ENCODE measurements around the gene SETDB2. TPM values are rescaled to one million over a fixed set of nuclear protein-coding genes. Genes with fewer than 3 reads are reported as not detected.

SETDB2 gene
- total RNA-seq, 1 experiment from 2014 or later: 7.3 TPM

DNA sequence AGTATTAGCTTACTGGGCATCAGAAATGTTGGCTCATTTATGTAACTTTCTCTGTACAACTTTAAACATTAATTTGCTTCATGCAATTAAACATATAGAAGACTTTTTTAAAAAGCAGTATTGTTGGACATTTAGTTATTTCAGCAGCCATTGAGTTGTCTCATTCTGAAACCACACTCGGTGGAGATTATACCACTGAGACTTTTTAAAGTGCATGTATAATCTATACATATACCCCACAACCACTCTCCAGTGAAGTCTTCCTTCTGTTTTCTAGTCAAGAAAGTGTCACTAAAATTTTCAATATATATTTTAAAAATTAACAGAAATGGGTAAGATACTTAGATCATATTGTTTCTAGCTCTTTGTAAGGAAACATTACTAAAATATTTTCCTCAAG is 15.5 kb downstream of the SETDB2 start:
- intact Hi-C loops (cut with micrococcal nuclease): no loop called here
- Mint-ChIP-seq H3K4me3 (ENCODE audit: unreplicated experiment) (no peak overlapping the region), H3K27ac (ENCODE audit: low read depth, unreplicated experiment) (no peak overlapping the region), H3K9me3 (ENCODE audit: unreplicated experiment) (no peaks in the 10 kb centered on the region), H3K27me3 (ENCODE audit: insufficient read depth, unreplicated experiment) (no peaks in the 10 kb centered on the region), H3K4me1 (ENCODE audit: insufficient read depth, unreplicated experiment) (no peaks in the 10 kb centered on the region), H3K36me3 (ENCODE audit: insufficient read depth, unreplicated experiment) (peaks cover 19% of the 10 kb centered on the region)
- no peak for DNase-seq (ENCODE audit: unreplicated experiment)
- CTCF ChIA-PET: no interaction called here
- POLR2A ChIA-PET: interaction anchor here (2.0 kb wide), 1 partner anchor 15 kb away, joined by 8 read pairs; the partner anchor contains the start of genes CAB39L and SETDB2
- TF ChIP-seq CTCF (IDR thresholded peaks at IDR 0.05; ENCODE audit: unreplicated experiment): no peak
- BruUV-seq (replicated peaks): no TSS peak

DNA sequence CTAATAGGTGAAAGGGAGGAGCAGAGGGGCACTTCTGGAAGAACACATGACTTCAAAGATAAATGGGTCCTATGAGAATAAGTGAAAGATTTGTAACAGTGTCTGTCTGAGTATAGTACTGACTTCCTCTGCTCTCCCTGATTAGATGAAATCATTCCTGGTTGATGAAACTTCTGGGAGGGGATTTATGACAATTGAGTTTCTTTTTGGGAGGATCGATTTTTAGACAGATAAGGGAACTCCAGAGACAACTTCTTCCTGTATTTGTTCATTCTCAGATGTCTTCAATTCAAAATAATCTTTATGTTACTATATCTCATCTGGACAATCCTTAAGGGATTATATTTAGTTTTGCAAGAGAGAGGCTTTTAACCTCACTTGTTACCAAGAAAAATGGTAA is 20.0 kb downstream of the SETDB2 start:
- ChIA-PET CTCF (no interaction called here), POLR2A (no interaction called here)
- no peak for DNase-seq (ENCODE audit: unreplicated experiment)
- H3K27ac Mint-ChIP-seq (ENCODE audit: low read depth, unreplicated experiment): no peak overlapping the region
- intact Hi-C loops (cut with micrococcal nuclease): no loop called here
- no peak for TF ChIP-seq CTCF (IDR thresholded peaks at IDR 0.05; ENCODE audit: unreplicated experiment)
- H3K27me3 Mint-ChIP-seq (ENCODE audit: insufficient read depth, unreplicated experiment): no peaks in the 10 kb centered on the region
- H3K36me3 Mint-ChIP-seq (ENCODE audit: insufficient read depth, unreplicated experiment): peaks cover 35% of the 10 kb centered on the region
- no peaks in the 10 kb centered on the region for H3K4me1 Mint-ChIP-seq (ENCODE audit: insufficient read depth, unreplicated experiment)
- BruUV-seq (replicated peaks): no TSS peak
- no peak overlapping the region for H3K4me3 Mint-ChIP-seq (ENCODE audit: unreplicated experiment)
- no peaks in the 10 kb centered on the region for H3K9me3 Mint-ChIP-seq (ENCODE audit: unreplicated experiment)

DNA sequence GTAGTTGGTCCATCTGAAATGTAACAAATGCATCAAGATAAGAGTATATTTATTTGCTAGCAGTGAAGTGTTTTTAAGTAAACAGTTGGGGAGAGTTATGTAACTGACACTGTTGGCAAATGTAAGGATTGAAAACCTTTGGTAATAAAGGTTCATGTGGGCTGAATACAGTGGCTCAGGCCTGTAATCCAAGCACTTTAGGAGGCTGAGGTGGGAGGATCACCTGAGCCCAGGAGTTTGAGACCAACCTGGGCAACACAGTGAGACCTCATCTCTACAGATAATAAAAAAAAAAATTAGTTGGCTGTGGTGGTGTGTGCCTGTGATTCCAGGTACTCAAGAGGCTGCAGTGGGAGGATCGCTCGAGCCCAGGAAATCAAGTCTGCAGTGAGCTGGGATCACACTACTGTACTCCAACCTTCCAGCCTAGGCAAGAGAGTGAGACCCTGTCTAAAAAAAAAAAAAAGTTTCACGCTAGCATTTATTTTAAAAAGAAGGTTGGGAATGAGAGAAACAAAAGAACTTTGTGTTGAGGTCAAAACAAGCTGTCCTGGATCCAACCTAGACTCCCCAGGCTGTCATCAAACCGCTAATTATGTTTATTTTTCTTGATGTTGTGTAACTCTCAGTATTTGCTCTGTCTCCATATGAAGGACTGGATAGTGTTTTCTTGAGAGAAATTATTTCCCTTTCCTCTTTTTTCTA is 20.7 kb downstream of the SETDB2 start:
- Mint-ChIP-seq H3K27ac (ENCODE audit: low read depth, unreplicated experiment) (no peak overlapping the region), H3K36me3 (ENCODE audit: insufficient read depth, unreplicated experiment) (peaks cover 42% of the 10 kb centered on the region), H3K27me3 (ENCODE audit: insufficient read depth, unreplicated experiment) (no peaks in the 10 kb centered on the region), H3K9me3 (ENCODE audit: unreplicated experiment) (no peaks in the 10 kb centered on the region), H3K4me3 (ENCODE audit: unreplicated experiment) (no peak overlapping the region), H3K4me1 (ENCODE audit: insufficient read depth, unreplicated experiment) (no peaks in the 10 kb centered on the region)
- TF ChIP-seq CTCF (IDR thresholded peaks at IDR 0.05; ENCODE audit: unreplicated experiment): no peak
- DNase-seq (ENCODE audit: unreplicated experiment): no peak
- no TSS peak for BruUV-seq (replicated peaks)
- ChIA-PET CTCF (no interaction called here), POLR2A (interaction anchor here (0.6 kb wide), 1 partner anchor 136 kb away, joined by 4 read pairs; no protein-coding TSS in a partner anchor)
- intact Hi-C loops (cut with micrococcal nuclease): no loop called here

DNA sequence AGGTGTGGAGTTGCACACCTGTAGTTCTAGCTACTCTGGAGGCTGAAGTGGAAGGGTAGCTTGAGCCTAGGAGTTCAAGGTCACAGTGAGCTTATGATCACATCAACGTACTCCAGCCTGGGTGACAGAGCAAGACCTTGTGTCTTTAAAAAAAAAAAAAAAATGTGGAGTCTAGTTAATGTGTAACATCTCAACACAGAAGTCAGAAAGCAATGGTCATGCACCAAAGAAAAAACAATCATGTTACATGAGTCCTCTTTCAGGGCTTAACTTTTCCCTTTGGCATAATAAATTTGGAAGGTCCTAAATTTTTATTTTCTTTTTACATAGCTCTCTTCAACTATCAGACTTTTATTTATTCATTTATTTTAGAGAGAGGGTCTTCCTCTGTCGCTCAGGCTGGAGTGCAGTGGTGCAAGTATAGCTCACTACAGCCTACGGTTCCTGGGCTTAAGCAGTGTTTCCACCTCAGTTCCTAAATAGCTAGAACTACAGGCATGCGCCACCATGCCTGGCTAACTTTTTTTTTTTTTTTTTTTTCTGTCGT is 22.3 kb downstream of the SETDB2 start:
- BruUV-seq (replicated peaks): no TSS peak
- ChIA-PET POLR2A (interaction anchor here (3.1 kb wide), 1 partner anchor 21 kb away, joined by 14 read pairs; the partner anchor contains the start of genes CAB39L and SETDB2), CTCF (interaction anchor here (0.6 to 0.9 kb wide), 4 partner anchors 163 to 1073 kb away, joined by 3 to 5 read pairs (median 4); no protein-coding TSS in a partner anchor)
- no peak for TF ChIP-seq CTCF (IDR thresholded peaks at IDR 0.05; ENCODE audit: unreplicated experiment)
- Mint-ChIP-seq H3K9me3 (ENCODE audit: unreplicated experiment) (no peaks in the 10 kb centered on the region), H3K4me1 (ENCODE audit: insufficient read depth, unreplicated experiment) (no peaks in the 10 kb centered on the region), H3K27ac (ENCODE audit: low read depth, unreplicated experiment) (no peak overlapping the region), H3K4me3 (ENCODE audit: unreplicated experiment) (no peak overlapping the region), H3K36me3 (ENCODE audit: insufficient read depth, unreplicated experiment) (peaks cover 41% of the 10 kb centered on the region), H3K27me3 (ENCODE audit: insufficient read depth, unreplicated experiment) (no peaks in the 10 kb centered on the region)
- DNase-seq (ENCODE audit: unreplicated experiment): no peak
- intact Hi-C loops (cut with micrococcal nuclease): no loop called here
